ENCODE results near the gene MAPK10.

DNA sequence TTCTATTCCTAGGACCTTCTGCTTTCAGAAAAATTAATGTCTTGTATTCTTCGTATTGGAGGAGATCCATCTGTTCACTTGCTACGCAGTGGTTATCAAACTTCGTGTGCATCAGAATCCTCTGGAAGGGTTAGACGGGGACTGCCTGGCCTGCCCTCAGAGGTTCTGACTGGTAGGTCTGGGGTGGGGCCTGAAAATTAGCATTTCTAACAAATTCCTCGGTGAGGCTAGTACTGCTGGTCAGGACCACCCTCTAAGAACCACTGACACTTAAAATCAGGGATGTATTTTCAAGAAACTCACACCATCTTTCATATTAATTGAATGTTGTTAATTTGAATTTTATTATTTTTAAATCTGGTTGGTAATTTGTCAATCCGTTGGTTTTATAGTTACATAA is 63.0 kb downstream of the MAPK10 start:
- TF ChIP-seq POLR2AphosphoS5 (IDR thresholded peaks at IDR 0.05; ENCODE audit: low read depth, low read length) (no peak), REST (IDR thresholded peaks at IDR 0.05; ENCODE audit: insufficient read depth in 1 of 2, low read depth in 2 of 2, low read length in 2 of 2) (no peak), TAF1 (IDR thresholded peaks at IDR 0.05; ENCODE audit: borderline replicate concordance, insufficient read depth, low read length) (no peak)

All from PFSK-1 (cell line).